OCI-LY7 (cell line): ENCODE results near the gene TRPM2. TPM values are rescaled to one million over a fixed set of nuclear protein-coding genes. Genes with fewer than 3 reads are reported as not detected.
A peak's percentile ranks its signal among the peaks of the same experiment; 100 is the strongest.

Experiments used
- BruUV-seq: library from RNA; stranded (reverse); fragments of 400-500 nt; replicated peaks from 2 replicates; lab custom pipeline; 2021; lab: Mats Ljungman, UMichigan
- CTCF ChIA-PET: fragments of 300-600 bp; sonication (Branson Sonifier 250); formaldehyde crosslinking; loops from one replicate; lab custom pipeline; 2022; ENCODE audit warnings: antibody characterized with exemption; ENCODE audit not compliant: unreplicated experiment; lab: Charles Lee
- POLR2A ChIA-PET: fragments of 300-600 bp; sonication (Branson Sonifier 250); formaldehyde crosslinking; loops from one replicate; lab custom pipeline; 2022; ENCODE audit warnings: antibody characterized with exemption; lab: Charles Lee
- DNase-seq: peaks from one replicate; pipeline ENCODE4 v3.0.0-alpha.2; 2015; ENCODE audit warnings: low spot score
- H2AFZ ChIP-seq: fragments of 200-600 bp; sonication (generic), shearing (Covaris generic); 2 replicates; pipeline ENCODE4 v1.6.1; 2014; ENCODE audit warnings: mild to moderate bottlenecking, antibody characterized with exemption, low read length, moderate library complexity
- H3K27ac ChIP-seq: fragments of 200-600 bp; sonication (generic); 2 replicates; pipeline ENCODE4 v1.5.1; 2014; ENCODE audit warnings: mixed run types, low read depth, mild to moderate bottlenecking, moderate library complexity, low read length, inconsistent platforms; ENCODE audit not compliant: poor library complexity, severe bottlenecking
- H3K36me3 ChIP-seq: fragments of 200-600 bp; sonication (generic); 2 replicates; pipeline ENCODE4 v1.6.1; 2014; ENCODE audit warnings: mild to moderate bottlenecking, antibody characterized with exemption, low read length, moderate library complexity, mixed read lengths; ENCODE audit not compliant: insufficient read depth
- H3K4me1 ChIP-seq: fragments of 200-600 bp; sonication (generic); 2 replicates; pipeline ENCODE4 v1.5.1; 2014; ENCODE audit warnings: mild to moderate bottlenecking, low read length; ENCODE audit not compliant: insufficient read depth, poor library complexity, severe bottlenecking
- H3K4me2 ChIP-seq: fragments of 200-600 bp; sonication (generic); 2 replicates; pipeline ENCODE4 v1.6.1; 2014; ENCODE audit warnings: mild to moderate bottlenecking, low read length
- H3K4me3 ChIP-seq: fragments of 200-600 bp; sonication (generic); 2 replicates; pipeline ENCODE4 v1.5.1; 2014; ENCODE audit warnings: mild to moderate bottlenecking, low read depth, low read length; ENCODE audit not compliant: poor library complexity, severe bottlenecking
- H3K79me2 ChIP-seq: fragments of 200-600 bp; sonication (generic); 2 replicates; pipeline ENCODE4 v1.6.1; 2016; ENCODE audit warnings: low read depth, mild to moderate bottlenecking, low read length, moderate library complexity, mixed read lengths; ENCODE audit not compliant: insufficient read depth
- H3K9me2 ChIP-seq: fragments of 200-600 bp; sonication (generic); 2 replicates; pipeline ENCODE4 v1.6.1; 2016; ENCODE audit warnings: mild to moderate bottlenecking, low read length, mixed read lengths; ENCODE audit not compliant: insufficient read depth
- H3K9me3 ChIP-seq: fragments of 200-600 bp; sonication (generic); 2 replicates; pipeline ENCODE4 v1.6.1; 2014; ENCODE audit warnings: mild to moderate bottlenecking, mixed run types, low read length, mixed read lengths
- H4K20me1 ChIP-seq: fragments of 200-600 bp; sonication (generic); 2 replicates; pipeline ENCODE4 v1.6.1; 2014; ENCODE audit warnings: mild to moderate bottlenecking, antibody characterized with exemption, low read length, moderate library complexity, mixed read lengths; ENCODE audit not compliant: insufficient read depth
- EZH2phosphoT487 ChIP-seq: fragments of 200-600 bp; sonication (generic); IDR thresholded peaks from 2 replicates; pipeline ENCODE4 v1.6.1; 2018; ENCODE audit warnings: low read depth, borderline replicate concordance, mild to moderate bottlenecking, mixed run types, antibody characterized with exemption, low read length, moderate library complexity, mixed read lengths
- intact Hi-C: fragments of 100-400 bp; cut with micrococcal nuclease; formaldehyde crosslinking; loops from one replicate; pipeline ENCODE4 v1.10.0; 2022; ENCODE audit not compliant: unreplicated experiment
- total RNA-seq, 2 experiments: library from RNA; depleted of rRNA in 1 of 2; stranded (reverse); fragments of >200 nt in 1 of 2; shearing (Covaris generic) in 1 of 2; gene quantifications; 2 replicates each; pipeline ENCODE4 v1.2.3, GENCODE V29; 2014 to 2022
- TF ChIP-seq, protein P1 (sequence below): fragments of 200-600 bp; sonication (generic); conservative IDR thresholded peaks from 2 replicates; pipeline ENCODE4 v1.5.1; 2014; ENCODE audit warnings: mild to moderate bottlenecking, antibody characterized with exemption, low read length, moderate library complexity, mixed read lengths

Gene TRPM2
- total RNA-seq, 2 experiments from 2014 or later: 1.8 to 7.1 TPM

DNA sequence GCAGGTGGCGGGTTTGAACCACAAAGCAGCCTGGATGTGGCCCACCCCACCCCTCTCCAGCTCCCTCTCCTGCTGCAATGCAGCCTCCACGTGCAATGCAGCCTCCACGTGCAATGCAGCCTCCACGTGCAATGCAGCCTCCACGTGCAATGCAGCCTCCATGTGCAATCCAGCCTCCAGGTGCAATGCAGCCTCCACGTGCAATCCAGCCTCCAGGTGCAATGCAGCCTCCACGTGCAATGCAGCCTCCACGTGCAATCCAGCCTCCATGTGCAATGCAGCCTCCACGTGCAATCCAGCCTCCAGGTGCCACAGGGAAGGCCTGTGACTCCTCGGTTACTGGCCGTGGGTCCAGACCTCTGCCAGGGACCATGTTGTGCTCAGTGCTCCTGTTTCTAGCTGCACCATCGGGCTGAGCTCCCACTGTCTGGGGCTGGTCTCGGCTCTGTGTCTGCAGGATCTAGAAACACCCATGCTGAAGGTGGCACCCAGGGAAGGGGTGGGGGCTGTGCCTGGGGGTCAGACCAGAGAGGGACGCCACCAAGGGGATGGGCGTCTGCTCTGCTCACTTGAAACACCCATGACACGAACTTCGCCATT, 90.0 kb downstream of the TRPM2 start:
- no peak for TF ChIP-seq EZH2phosphoT487
- TF ChIP-seq, protein P1, sequence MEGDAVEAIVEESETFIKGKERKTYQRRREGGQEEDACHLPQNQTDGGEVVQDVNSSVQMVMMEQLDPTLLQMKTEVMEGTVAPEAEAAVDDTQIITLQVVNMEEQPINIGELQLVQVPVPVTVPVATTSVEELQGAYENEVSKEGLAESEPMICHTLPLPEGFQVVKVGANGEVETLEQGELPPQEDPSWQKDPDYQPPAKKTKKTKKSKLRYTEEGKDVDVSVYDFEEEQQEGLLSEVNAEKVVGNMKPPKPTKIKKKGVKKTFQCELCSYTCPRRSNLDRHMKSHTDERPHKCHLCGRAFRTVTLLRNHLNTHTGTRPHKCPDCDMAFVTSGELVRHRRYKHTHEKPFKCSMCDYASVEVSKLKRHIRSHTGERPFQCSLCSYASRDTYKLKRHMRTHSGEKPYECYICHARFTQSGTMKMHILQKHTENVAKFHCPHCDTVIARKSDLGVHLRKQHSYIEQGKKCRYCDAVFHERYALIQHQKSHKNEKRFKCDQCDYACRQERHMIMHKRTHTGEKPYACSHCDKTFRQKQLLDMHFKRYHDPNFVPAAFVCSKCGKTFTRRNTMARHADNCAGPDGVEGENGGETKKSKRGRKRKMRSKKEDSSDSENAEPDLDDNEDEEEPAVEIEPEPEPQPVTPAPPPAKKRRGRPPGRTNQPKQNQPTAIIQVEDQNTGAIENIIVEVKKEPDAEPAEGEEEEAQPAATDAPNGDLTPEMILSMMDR: no peak
- intact Hi-C loops: no loop called here
- H4K20me1 ChIP-seq: no peaks in the 10 kb centered on the region
- no peak overlapping the region for H3K4me3 ChIP-seq
- H3K9me3 ChIP-seq: no peaks in the 10 kb centered on the region
- no peak overlapping the region for H2AFZ ChIP-seq
- H3K27ac ChIP-seq: no peak overlapping the region
- ChIA-PET POLR2A (no interaction called here), CTCF (no interaction called here)
- no peaks in the 10 kb centered on the region for H3K4me1 ChIP-seq
- H3K9me2 ChIP-seq: no peaks in the 10 kb centered on the region
- H3K4me2 ChIP-seq: no peak overlapping the region
- BruUV-seq: no TSS peak
- no peak for DNase-seq
- H3K79me2 ChIP-seq: no peaks in the 10 kb centered on the region
- H3K36me3 ChIP-seq: no peaks in the 10 kb centered on the region

DNA sequence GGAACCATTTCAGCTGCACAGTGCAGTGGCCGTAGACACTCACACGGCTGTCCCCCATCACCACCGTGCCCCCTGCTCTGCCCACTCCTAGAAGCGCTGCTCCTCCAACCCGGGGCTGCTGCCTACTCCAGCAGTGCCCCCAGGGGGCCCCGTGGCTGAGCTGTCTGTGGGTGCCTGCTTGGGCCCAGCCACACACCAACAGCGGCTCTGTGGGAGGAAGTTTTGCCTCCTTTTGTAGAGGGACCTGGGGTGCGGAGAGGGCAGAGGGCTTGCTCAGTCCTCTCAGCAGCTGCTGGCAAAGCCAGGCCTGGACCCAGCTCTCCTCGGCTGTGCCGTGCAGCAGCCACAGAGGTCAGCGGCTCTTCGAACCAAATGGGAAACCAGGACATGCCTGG, 90.5 kb downstream of the TRPM2 start:
- no peaks in the 10 kb centered on the region for H3K79me2 ChIP-seq
- intact Hi-C loops: no loop called here
- DNase-seq: no peak
- H3K36me3 ChIP-seq: no peaks in the 10 kb centered on the region
- H3K4me3 ChIP-seq: no peak overlapping the region
- H3K9me2 ChIP-seq: no peaks in the 10 kb centered on the region
- H3K4me1 ChIP-seq: no peaks in the 10 kb centered on the region
- H3K9me3 ChIP-seq: no peaks in the 10 kb centered on the region
- no peak for TF ChIP-seq EZH2phosphoT487
- TF ChIP-seq, protein P1: no peak
- no TSS peak for BruUV-seq
- no peaks in the 10 kb centered on the region for H4K20me1 ChIP-seq
- CTCF ChIA-PET: no interaction called here
- H2AFZ ChIP-seq: no peak overlapping the region
- POLR2A ChIA-PET: no interaction called here
- no peak overlapping the region for H3K4me2 ChIP-seq
- no peak overlapping the region for H3K27ac ChIP-seq

DNA sequence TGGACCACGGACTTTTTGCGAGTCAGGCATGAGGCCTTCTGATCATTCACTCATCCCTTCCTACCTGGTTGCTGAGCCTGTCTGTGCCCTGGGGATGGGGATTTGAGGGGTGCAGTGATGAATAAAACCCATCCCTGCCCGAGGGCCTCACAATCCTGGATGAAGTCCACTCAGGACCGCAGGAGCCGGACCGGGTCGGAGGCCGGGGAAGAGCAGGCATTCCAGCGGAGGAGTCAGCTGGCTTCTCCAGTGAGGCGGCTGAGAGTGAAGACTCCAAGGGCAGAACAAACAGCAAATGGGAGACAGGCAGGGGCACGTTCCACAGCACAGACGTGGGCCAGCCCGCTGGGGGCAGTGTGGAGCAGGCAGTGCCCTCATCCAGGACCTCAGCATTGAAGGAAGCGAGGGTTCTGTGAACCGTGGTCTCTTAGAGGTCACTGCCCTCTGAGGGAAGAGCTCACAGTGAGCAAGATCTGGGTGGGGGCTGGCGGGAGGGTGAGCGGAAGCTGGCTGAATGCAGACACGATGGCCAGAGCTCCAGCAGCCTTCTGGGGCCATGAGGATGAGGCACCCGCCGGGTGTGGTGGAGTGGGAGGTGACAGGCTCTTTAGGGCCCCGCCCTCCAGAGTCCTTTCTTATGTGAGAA, 91.0 kb downstream of the TRPM2 start:
- Histone ChIP-seq H3K4me1 (no peaks in the 10 kb centered on the region), H3K4me3 (no peak overlapping the region), H3K79me2 (no peaks in the 10 kb centered on the region), H3K9me2 (no peaks in the 10 kb centered on the region), H3K4me2 (no peak overlapping the region), H4K20me1 (no peaks in the 10 kb centered on the region), H3K9me3 (no peaks in the 10 kb centered on the region), H2AFZ (no peak overlapping the region), H3K27ac (no peak overlapping the region), H3K36me3 (no peaks in the 10 kb centered on the region)
- TF ChIP-seq, protein P1: peak; percentile 63
- TF ChIP-seq EZH2phosphoT487: no peak
- intact Hi-C loops: no loop called here
- CTCF ChIA-PET: no interaction called here
- DNase-seq: peak; percentile 10
- no TSS peak for BruUV-seq
- POLR2A ChIA-PET: no interaction called here
